K562 (cell line): ENCODE data around the gene NLE1. TPM values are rescaled to one million over a fixed set of nuclear protein-coding genes. Genes with fewer than 3 reads are reported as not detected.

ENCODE experiments used
- ATAC-seq: fragments of 200-7000 bp; cut with Tn5 transposase; 3 replicates; pipeline ENCODE4 v1.9.1; 2020; ENCODE audit warnings: moderate library complexity
- BruUV-seq: library from RNA; stranded (reverse); fragments of 400-500 nt; replicated peaks from 2 replicates; lab custom pipeline; 2021; lab: Mats Ljungman, UMichigan
- CTCF ChIA-PET: fragments of 300-600 bp; formaldehyde crosslinking; extraction: SDS; loops from one replicate; lab custom pipeline; 2021; ENCODE audit warnings: low intra/inter-chr PET ratio; lab: Yijun Ruan, JAX
- POLR2A ChIA-PET: fragments of 300-600, 350-650 bp; sonication (Branson Sonifier 250); formaldehyde crosslinking; extraction: SDS; loops from one replicate; lab custom pipeline; 2021; ENCODE audit warnings: antibody characterized with exemption, inconsistent platforms; lab: Yijun Ruan, JAX
- DNase-seq, 4 experiments: peaks; one replicate each; pipeline versions ENCODE4 v3.0.0 to v3.0.0-alpha.2; 2011 to 2018; ENCODE audit warnings: low spot score in 3 of 4, mixed read lengths in 3 of 4; ENCODE audit errors: extremely low read depth in 1 of 4
- FAIRE-seq: peaks from 2 replicates; lab custom pipeline; 2011; peaks lifted over from hg19 to GRCh38; lab: Jason Lieb, UNC
- H2AFZ ChIP-seq: 2 replicates; pipeline ENCODE4 v1.6.0; 2011; ENCODE audit warnings: low read depth, low read length, control low read depth, inconsistent platforms
- H3K27ac ChIP-seq: fragments of 200-600 bp; 3 replicates; pipeline ENCODE4 v1.8.0; 2011; ENCODE audit warnings: low read depth, mild to moderate bottlenecking, control low read depth, inconsistent platforms, low read length, moderate library complexity, mixed read lengths; ENCODE audit errors: extremely low read depth
- H3K27me3 ChIP-seq, 2 experiments: fragments of 300-600 bp in 1 of 2; 2 replicates in 1 of 2; 3 replicates in 1 of 2; pipeline versions ENCODE4 v1.6.0 to v1.8.0; 2011; ENCODE audit warnings: inconsistent platforms in 2 of 2, low read length in 2 of 2, mild to moderate bottlenecking in 1 of 2, mixed read lengths in 1 of 2, moderate library complexity in 1 of 2; ENCODE audit not compliant: control insufficient read depth in 2 of 2, insufficient read depth in 2 of 2
- H3K36me3 ChIP-seq: fragments of 300-600 bp; 3 replicates; pipeline ENCODE4 v1.8.0; 2011; ENCODE audit warnings: mild to moderate bottlenecking, low read length, inconsistent platforms; ENCODE audit not compliant: control insufficient read depth, insufficient read depth
- H3K4me1 ChIP-seq, 2 experiments: fragments of 200-600 bp in 1 of 2; replicated peaks in 1 of 2; 2 replicates in 1 of 2; 3 replicates in 1 of 2; pipeline versions ENCODE4 v1.5.1 to v1.8.0; 2011; ENCODE audit warnings: inconsistent platforms in 2 of 2, low read length in 2 of 2, mild to moderate bottlenecking in 1 of 2, mixed read lengths in 1 of 2, moderate library complexity in 1 of 2; ENCODE audit not compliant: control insufficient read depth in 2 of 2, insufficient read depth in 2 of 2
- H3K4me2 ChIP-seq: 2 replicates; pipeline ENCODE4 v1.6.1; 2011; ENCODE audit warnings: low read length, control low read depth, inconsistent platforms, mixed read lengths; ENCODE audit not compliant: insufficient read depth
- H3K4me3 ChIP-seq: fragments of 200-600 bp; sonication (generic), shearing (Covaris generic); 2 replicates; pipeline ENCODE4 v1.5.1; 2016; ENCODE audit warnings: control low read depth, inconsistent platforms
- H3K79me2 ChIP-seq: fragments of 200-600 bp; 3 replicates; pipeline ENCODE4 v1.8.0; 2011; ENCODE audit warnings: low read length, inconsistent platforms; ENCODE audit not compliant: control insufficient read depth, insufficient read depth
- H3K9ac ChIP-seq, 2 experiments: 2 replicates each; pipeline versions ENCODE4 v1.6.0 to v1.6.1; 2011; ENCODE audit warnings: low read depth in 2 of 2, low read length in 2 of 2, control low read depth in 1 of 2, inconsistent platforms in 1 of 2, mild to moderate bottlenecking in 1 of 2, mixed read lengths in 1 of 2; ENCODE audit not compliant: insufficient read depth in 1 of 2
- H3K9me1 ChIP-seq: one replicate; pipeline ENCODE4 v1.6.0; 2011; ENCODE audit warnings: inconsistent platforms, mild to moderate bottlenecking, low read length, moderate library complexity; ENCODE audit not compliant: control insufficient read depth, insufficient read depth
- H3K9me3 ChIP-seq: replicated peaks from 2 replicates; pipeline ENCODE4 v1.5.1; 2011; ENCODE audit warnings: low read depth, low read length, inconsistent platforms; ENCODE audit not compliant: control insufficient read depth, insufficient read depth
- H4K20me1 ChIP-seq: replicated peaks from 2 replicates; pipeline ENCODE4 v1.6.1; 2011; ENCODE audit warnings: low read length, inconsistent platforms, mixed read lengths; ENCODE audit not compliant: control insufficient read depth, insufficient read depth
- ETV6 ChIP-seq, 3 experiments: fragments of 150-350 bp in 1 of 3; sonication (generic) in 1 of 3; formaldehyde crosslinking in 1 of 3; IDR thresholded peaks; 2 replicates each; pipeline versions ENCODE4 v1.6.1 to v1.8.0; 2014 to 2022; ENCODE audit warnings: borderline replicate concordance in 2 of 3, low read depth in 2 of 3, antibody characterized with exemption in 1 of 3, low read length in 1 of 3, mild to moderate bottlenecking in 1 of 3, missing genetic modification reagents in 1 of 3
- NFIC ChIP-seq: fragments of 450-650 bp; IDR thresholded peaks from 2 replicates; pipeline ENCODE4 v1.6.1; 2017; ENCODE audit warnings: mild to moderate bottlenecking, inconsistent platforms
- NFIX ChIP-seq: fragments of 250-450 bp; sonication (Bioruptor Pico); IDR thresholded peaks from 2 replicates; pipeline ENCODE4 v1.4.0; 2020; ENCODE audit warnings: low read depth, mild to moderate bottlenecking, moderate library complexity
- WGBS: fragments of 100-300 bp; shearing (Covaris generic); methylation state at CpG from one replicate; pipeline ENCODE4 v1.1.6; 2016; ENCODE audit warnings: low coverage, mixed read lengths; ENCODE audit not compliant: insufficient coverage; ENCODE audit errors: missing lambda C conversion rate; 5-methylcytosine and 5-hydroxymethylcytosine counted together
- in situ Hi-C: fragments of 300-500 bp; cut with MboI; formaldehyde crosslinking; loops from 4 replicates; pipeline ENCODE4 v1.15.0; 2018; ENCODE audit warnings: inconsistent platforms, mixed read lengths
- intact Hi-C: fragments of 100-400 bp; cut with micrococcal nuclease; formaldehyde crosslinking; loops from 2 replicates; pipeline ENCODE4 v1.14.2; 2022
- polyA plus RNA-seq, 8 experiments: library from polyadenylated mRNA; depleted of rRNA in 4 of 8; stranded (reverse) in 5 of 8; unstranded in 3 of 8; fragments of >200 nt; fragmentation: Nextera tagmentation in 2 of 8; fragmentation: Illumina TruSeq in 1 of 8; extraction: Ambion mirVana in 2 of 8; extraction: Trizol in 1 of 8; gene quantifications; 2 replicates each; pipeline versions ENCODE4 v1.2.1 to v1.2.3, GENCODE V29; 2011 to 2014; ENCODE audit warnings: inconsistent platforms in 1 of 8, missing spikeins in 1 of 8
- total RNA-seq, 7 experiments: library from RNA; depleted of rRNA in 6 of 7; stranded (reverse); fragments of >200 nt in 6 of 7; fragmentation: Illumina TruSeq in 2 of 7; extraction: Trizol in 2 of 7; gene quantifications; 2 replicates each; pipeline versions ENCODE4 v1.2.1 to v1.2.3, GENCODE V29; 2011 to 2021; ENCODE audit warnings: low replicate concordance in 1 of 7

NLE1 gene
- total and polyA plus RNA-seq, 9 of the 15 experiments (the other 6 are each of a cell fraction or from before 2014, with no cell fraction given), result 3.8 to 69.0 (median 29.4) TPM

DNA sequence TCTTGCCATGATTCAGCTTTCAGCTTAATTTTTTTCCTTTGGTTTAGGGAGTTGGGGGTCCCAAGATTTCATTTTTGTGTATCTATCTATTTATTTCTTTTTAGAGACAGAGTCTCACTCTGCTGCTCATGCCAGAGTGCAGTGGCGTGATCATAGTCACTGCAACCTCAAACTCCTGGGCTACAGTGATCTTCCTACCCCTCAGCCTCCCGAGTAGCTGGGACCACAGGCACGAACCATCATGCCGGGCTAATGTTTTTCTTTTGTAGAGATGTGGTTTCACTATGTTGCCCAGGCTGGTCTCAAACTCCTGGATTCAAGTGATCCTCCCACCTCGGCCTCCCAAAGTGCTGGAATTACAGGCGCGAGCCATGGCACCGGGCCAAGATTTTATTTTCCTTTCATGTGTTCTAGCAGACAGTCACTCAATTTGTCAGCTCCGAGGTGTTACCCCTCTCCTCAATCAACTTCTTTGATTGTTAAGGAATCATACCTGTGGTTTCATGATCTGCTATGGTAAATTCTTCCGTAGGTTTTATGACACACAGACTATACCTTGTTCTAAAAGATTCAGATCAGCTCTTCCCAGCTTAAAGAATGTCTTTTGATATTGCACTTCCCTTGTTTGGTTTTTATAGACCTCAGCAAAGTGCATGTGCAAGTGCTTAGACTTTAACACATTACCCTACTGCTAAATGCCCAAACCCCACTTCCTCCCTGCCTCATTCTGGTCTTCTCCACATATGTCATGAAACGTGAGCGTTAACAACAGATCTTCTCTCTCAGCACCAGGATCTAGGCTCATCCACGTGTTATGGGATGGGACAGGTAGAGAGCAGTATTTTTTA is 18.5 kb upstream of the NLE1 start:
- intact Hi-C loops, result no loop called here
- H3K4me2 ChIP-seq, result no peak overlapping the region
- H3K4me1 ChIP-seq, result no peaks in the 10 kb centered on the region; a peak in 1 of 5 replicates
- FAIRE-seq, result no peak
- no TSS peak for BruUV-seq
- H3K36me3 ChIP-seq, result no peaks in the 10 kb centered on the region
- H3K9me3 ChIP-seq, result no peaks in the 10 kb centered on the region
- no peak overlapping the region for H2AFZ ChIP-seq
- no peak for ATAC-seq
- CTCF ChIA-PET, result no interaction called here
- H3K27ac ChIP-seq, result no peak overlapping the region
- H4K20me1 ChIP-seq, result no peaks in the 10 kb centered on the region
- TF ChIP-seq NFIX (CRISPR knock-in tag) (peak; percentile 40; the same call in 1 of the 2 replicates), ETV6 (IDR thresholded peaks at IDR 0.05; ENCODE audit: borderline replicate concordance in 1 of 2, low read depth in 2 of 2, low read length in 1 of 2) (no peak), ETV6 (CRISPR knock-in tag; IDR thresholded peaks at IDR 0.05; ENCODE audit: borderline replicate concordance) (no peak), NFIC (peak; percentile 80)
- TF ChIP-seq, all 486 proteins: peak for 2
- H3K79me2 ChIP-seq, result no peaks in the 10 kb centered on the region
- H3K4me3 ChIP-seq, result no peak overlapping the region
- H3K27me3 ChIP-seq, result peaks cover 30 to 39% of the 10 kb centered on the region in 2 experiments
- POLR2A ChIA-PET, result interaction anchor here (1.0 to 1.1 kb wide), 2 partner anchors 16 to 29 kb away, joined by 3 read pairs; no protein-coding TSS in a partner anchor
- no peak overlapping the region for H3K9ac ChIP-seq
- under 1% methylated on average over 13 of the region's 13 CpGs for WGBS
- in situ Hi-C loops, result loop anchor here (10.0 kb wide), 1 partner anchor 594 kb away; the partner anchor contains the start of gene GAS2L2
- H3K9me1 ChIP-seq, result no peaks in the 10 kb centered on the region
- DNase-seq, result no peak
